PC-3 (cell line): ENCODE data around the gene ZFYVE9. TPM values are rescaled to one million over a fixed set of nuclear protein-coding genes. Genes with fewer than 3 reads are reported as not detected.
A peak's percentile ranks its signal among the peaks of the same experiment; 100 is the strongest.

Experiments used
- ATAC-seq: fragments of 200-7000 bp; cut with Tn5 transposase; 2 replicates; pipeline ENCODE4 v1.9.1; 2020; ENCODE audit warnings: mild to moderate bottlenecking, moderate library complexity
- BruUV-seq: library from RNA; stranded (reverse); fragments of 400-500 nt; replicated peaks from 2 replicates; lab custom pipeline; 2021; lab: Mats Ljungman, UMichigan
- CTCF ChIA-PET: fragments of 300-600 bp; sonication (Branson Sonifier 250); formaldehyde crosslinking; loops from one replicate; lab custom pipeline; 2022; ENCODE audit warnings: antibody characterized with exemption; lab: Charles Lee
- POLR2A ChIA-PET: fragments of 300-600 bp; sonication (Branson Sonifier 250); formaldehyde crosslinking; loops from one replicate; lab custom pipeline; 2022; ENCODE audit warnings: antibody characterized with exemption; ENCODE audit not compliant: unreplicated experiment; lab: Charles Lee
- DNase-seq: peaks from one replicate; pipeline ENCODE4 v3.0.0-alpha.2; 2015
- H2AFZ ChIP-seq: fragments of 300-600 bp; sonication (generic); 2 replicates; pipeline ENCODE4 v1.6.0; 2016; ENCODE audit warnings: antibody characterized with exemption, low read length
- H3F3A ChIP-seq: fragments of 300-600 bp; sonication (generic); one replicate; pipeline ENCODE4 v1.6.0; 2017; ENCODE audit warnings: antibody characterized with exemption, low read length, control low read depth, mild to moderate bottlenecking; ENCODE audit not compliant: unreplicated experiment
- H3K27ac ChIP-seq: fragments of 300-600 bp; sonication (generic); 2 replicates; pipeline ENCODE4 v1.5.1; 2016; ENCODE audit warnings: mild to moderate bottlenecking, low read length
- H3K27me3 ChIP-seq: fragments of 300-600 bp; sonication (generic); 2 replicates; pipeline ENCODE4 v1.6.1; 2016; ENCODE audit warnings: low read length, mixed read lengths
- H3K36me3 ChIP-seq: fragments of 300-600 bp; sonication (generic); 2 replicates; pipeline ENCODE4 v1.6.1; 2016; ENCODE audit warnings: low read depth, mixed run types, low read length, mixed read lengths
- H3K4me1 ChIP-seq: fragments of 300-600 bp; sonication (generic); 2 replicates; pipeline ENCODE4 v1.5.1; 2016; ENCODE audit warnings: low read length; ENCODE audit not compliant: insufficient read depth
- H3K4me2 ChIP-seq: fragments of 300-600 bp; sonication (generic); 2 replicates; pipeline ENCODE4 v1.6.0; 2016; ENCODE audit warnings: low read length
- H3K4me3 ChIP-seq: fragments of 300-600 bp; sonication (generic); 2 replicates; pipeline ENCODE4 v1.5.1; 2016; ENCODE audit warnings: mild to moderate bottlenecking, low read length, mixed read lengths
- H3K79me2 ChIP-seq: fragments of 300-600 bp; sonication (generic); 2 replicates; pipeline ENCODE4 v1.6.1; 2017; ENCODE audit warnings: low read length, mixed read lengths
- H3K9ac ChIP-seq: fragments of 300-600 bp; sonication (generic); 2 replicates; pipeline ENCODE4 v1.6.0; 2016; ENCODE audit warnings: mild to moderate bottlenecking, low read length
- H3K9me2 ChIP-seq: fragments of 300-600 bp; sonication (generic); replicated peaks from 2 replicates; pipeline ENCODE4 v1.6.1; 2016; ENCODE audit warnings: mixed run types, low read length, mixed read lengths
- H3K9me3 ChIP-seq: fragments of 300-600 bp; sonication (generic); 2 replicates; pipeline ENCODE4 v1.6.1; 2016; ENCODE audit warnings: low read length, mixed read lengths
- H4K20me1 ChIP-seq: fragments of 300-600 bp; sonication (generic); 2 replicates; pipeline ENCODE4 v1.6.1; 2016; ENCODE audit warnings: low read length, mixed read lengths
- EZH2 ChIP-seq: fragments of 300-600 bp; sonication (generic); IDR thresholded peaks from one replicate; pipeline ENCODE4 v1.6.1; 2017; ENCODE audit warnings: antibody characterized with exemption, mild to moderate bottlenecking, low read length; ENCODE audit not compliant: unreplicated experiment
- EZH2phosphoT487 ChIP-seq: fragments of 300-600 bp; sonication (generic); IDR thresholded peaks from 2 replicates; pipeline ENCODE4 v1.6.1; 2018; ENCODE audit warnings: mild to moderate bottlenecking, antibody characterized with exemption, low read length, borderline replicate concordance
- intact Hi-C: fragments of 100-400 bp; cut with micrococcal nuclease; formaldehyde crosslinking; loops from 2 replicates; pipeline ENCODE4 v1.9.0; 2023
- total RNA-seq: library from RNA; depleted of rRNA; stranded (reverse); fragments of >200 nt; gene quantifications from 2 replicates; pipeline ENCODE4 v1.2.3, GENCODE V29; 2014
- TF ChIP-seq, protein P1 (sequence below): fragments of 300-600 bp; sonication (generic); conservative IDR thresholded peaks from 2 replicates; pipeline ENCODE4 v1.5.1; 2017; ENCODE audit warnings: antibody characterized with exemption, low read depth, mild to moderate bottlenecking, low read length

ZFYVE9 gene
- total RNA-seq, 1 experiment from 2014 or later = 14.2 TPM

DNA sequence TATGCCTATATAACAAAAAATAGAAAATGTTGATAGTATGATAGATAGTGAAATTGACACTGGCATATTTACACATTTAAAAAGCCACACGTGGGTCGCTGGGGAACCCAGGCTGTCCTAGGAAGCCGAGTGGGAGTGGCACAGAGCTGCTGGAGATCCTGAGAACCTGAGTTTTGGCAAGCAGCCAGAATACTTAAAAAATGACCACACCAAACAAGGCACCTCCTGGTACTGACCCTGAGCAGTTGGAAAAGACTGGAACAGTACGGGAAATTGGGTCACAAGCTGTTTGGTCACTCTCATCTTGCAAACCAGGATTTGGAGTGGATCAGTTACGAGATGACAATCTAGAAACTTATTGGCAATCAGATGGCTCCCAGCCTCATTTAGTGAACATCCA lies 111.5 kb downstream of the ZFYVE9 start:
- H3K9me2 ChIP-seq = no peaks in the 10 kb centered on the region
- TF ChIP-seq EZH2phosphoT487 = no peak
- TF ChIP-seq EZH2 = no peak
- TF ChIP-seq, protein P1, sequence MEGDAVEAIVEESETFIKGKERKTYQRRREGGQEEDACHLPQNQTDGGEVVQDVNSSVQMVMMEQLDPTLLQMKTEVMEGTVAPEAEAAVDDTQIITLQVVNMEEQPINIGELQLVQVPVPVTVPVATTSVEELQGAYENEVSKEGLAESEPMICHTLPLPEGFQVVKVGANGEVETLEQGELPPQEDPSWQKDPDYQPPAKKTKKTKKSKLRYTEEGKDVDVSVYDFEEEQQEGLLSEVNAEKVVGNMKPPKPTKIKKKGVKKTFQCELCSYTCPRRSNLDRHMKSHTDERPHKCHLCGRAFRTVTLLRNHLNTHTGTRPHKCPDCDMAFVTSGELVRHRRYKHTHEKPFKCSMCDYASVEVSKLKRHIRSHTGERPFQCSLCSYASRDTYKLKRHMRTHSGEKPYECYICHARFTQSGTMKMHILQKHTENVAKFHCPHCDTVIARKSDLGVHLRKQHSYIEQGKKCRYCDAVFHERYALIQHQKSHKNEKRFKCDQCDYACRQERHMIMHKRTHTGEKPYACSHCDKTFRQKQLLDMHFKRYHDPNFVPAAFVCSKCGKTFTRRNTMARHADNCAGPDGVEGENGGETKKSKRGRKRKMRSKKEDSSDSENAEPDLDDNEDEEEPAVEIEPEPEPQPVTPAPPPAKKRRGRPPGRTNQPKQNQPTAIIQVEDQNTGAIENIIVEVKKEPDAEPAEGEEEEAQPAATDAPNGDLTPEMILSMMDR = no peak
- no TSS peak for BruUV-seq
- no peaks in the 10 kb centered on the region for H4K20me1 ChIP-seq
- POLR2A ChIA-PET = no interaction called here
- H3K27ac ChIP-seq = no peak overlapping the region
- H3K4me3 ChIP-seq = no peak overlapping the region
- no peak overlapping the region for H3K4me2 ChIP-seq
- no peak overlapping the region for H2AFZ ChIP-seq
- no peaks in the 10 kb centered on the region for H3K9me3 ChIP-seq
- no peaks in the 10 kb centered on the region for H3K27me3 ChIP-seq
- DNase-seq = no peak
- no peaks in the 10 kb centered on the region for H3K79me2 ChIP-seq
- no peak overlapping the region for H3K9ac ChIP-seq
- no peak for ATAC-seq
- CTCF ChIA-PET = no interaction called here
- no peaks in the 10 kb centered on the region for H3K36me3 ChIP-seq
- H3F3A ChIP-seq = no peaks in the 10 kb centered on the region
- H3K4me1 ChIP-seq = no peaks in the 10 kb centered on the region
- intact Hi-C loops = no loop called here

DNA sequence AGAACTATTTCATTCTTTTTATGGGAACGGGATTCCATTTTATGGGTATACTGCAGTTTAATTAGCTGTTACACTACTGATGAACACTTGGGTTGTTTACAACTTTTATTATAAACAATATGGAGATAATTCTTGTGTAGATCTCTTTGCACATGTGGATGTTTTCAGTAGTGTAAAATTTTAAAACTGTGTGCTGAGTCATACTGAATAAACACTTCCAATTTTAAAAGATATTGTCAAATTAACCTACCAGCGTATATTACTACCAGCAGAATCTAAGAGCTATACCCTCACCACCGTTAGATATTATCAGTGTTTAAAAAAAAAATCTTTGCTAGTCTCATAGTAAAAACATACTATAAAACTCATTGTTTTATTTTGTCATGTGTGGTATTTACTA lies 118.0 kb downstream of the ZFYVE9 start:
- no peaks in the 10 kb centered on the region for H4K20me1 ChIP-seq
- no peak overlapping the region for H3K4me3 ChIP-seq
- TF ChIP-seq EZH2 (no peak), EZH2phosphoT487 (no peak)
- TF ChIP-seq, protein P1 = no peak
- H3K36me3 ChIP-seq = no peaks in the 10 kb centered on the region
- H3K79me2 ChIP-seq = no peaks in the 10 kb centered on the region
- DNase-seq = no peak
- no peaks in the 10 kb centered on the region for H3K9me2 ChIP-seq
- H3K4me2 ChIP-seq = no peak overlapping the region
- no peaks in the 10 kb centered on the region for H3K9me3 ChIP-seq
- ChIA-PET POLR2A (no interaction called here), CTCF (no interaction called here)
- H2AFZ ChIP-seq = no peak overlapping the region
- intact Hi-C loops = no loop called here
- ATAC-seq = peak; percentile 74
- H3K4me1 ChIP-seq = peaks cover 3% of the 10 kb centered on the region; the same call in 1 of the 2 replicates
- no peak overlapping the region for H3K27ac ChIP-seq
- no TSS peak for BruUV-seq
- no peaks in the 10 kb centered on the region for H3K27me3 ChIP-seq
- no peaks in the 10 kb centered on the region for H3F3A ChIP-seq
- no peak overlapping the region for H3K9ac ChIP-seq

DNA sequence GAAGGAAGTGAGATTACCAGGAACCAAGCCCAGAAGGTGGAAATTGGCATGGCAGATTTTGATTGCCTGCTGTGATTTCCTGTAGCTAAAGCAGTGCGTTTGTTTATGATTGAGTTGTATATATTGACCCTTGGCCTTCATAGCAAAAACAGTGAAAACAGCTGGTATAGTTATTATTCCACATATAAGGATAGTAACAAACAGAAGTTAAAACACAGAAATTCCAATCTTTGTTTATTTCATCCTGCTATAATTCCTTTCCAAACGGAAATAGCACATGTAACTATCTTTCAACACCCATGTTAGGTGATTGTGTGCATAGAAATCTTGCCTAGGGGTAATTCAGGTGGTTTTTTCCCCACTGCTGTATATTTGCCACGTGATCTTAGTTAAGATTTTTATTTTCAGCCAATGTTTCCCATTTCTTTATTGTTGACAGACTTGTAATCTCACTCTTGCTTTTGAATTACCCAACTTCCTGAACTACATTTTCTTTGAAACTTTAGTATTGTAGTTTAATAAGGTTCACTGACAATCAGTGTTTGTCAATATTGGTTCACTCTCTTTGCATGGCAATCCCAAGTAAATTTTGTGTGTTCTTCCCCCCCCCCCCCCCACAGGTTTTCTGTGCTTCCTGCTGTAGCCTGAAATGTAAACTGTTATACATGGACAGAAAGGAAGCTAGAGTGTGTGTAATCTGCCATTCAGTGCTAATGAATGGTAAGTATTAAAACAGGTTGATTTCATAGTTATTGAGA lies 121.4 kb downstream of the ZFYVE9 start:
- Histone ChIP-seq H4K20me1 (no peaks in the 10 kb centered on the region), H3K79me2 (no peaks in the 10 kb centered on the region), H3K27me3 (no peaks in the 10 kb centered on the region), H3K36me3 (no peaks in the 10 kb centered on the region), H3F3A (no peaks in the 10 kb centered on the region), H3K4me3 (no peak overlapping the region), H3K9me2 (no peaks in the 10 kb centered on the region), H2AFZ (no peak overlapping the region), H3K4me1 (peaks cover 3% of the 10 kb centered on the region; the same call in 1 of the 2 replicates), H3K9ac (no peak overlapping the region), H3K4me2 (no peak overlapping the region), H3K9me3 (no peaks in the 10 kb centered on the region), H3K27ac (no peak overlapping the region)
- intact Hi-C loops = no loop called here
- ChIA-PET POLR2A (no interaction called here), CTCF (no interaction called here)
- 0 out of 2 replicates have a peak, but pooled peaks have one; percentile 22 for ATAC-seq
- DNase-seq = no peak
- no peak for TF ChIP-seq EZH2phosphoT487
- TF ChIP-seq, protein P1 = no peak
- no peak for TF ChIP-seq EZH2
- no TSS peak for BruUV-seq
